ENCODE data around the gene HSD17B7. TPM values are rescaled to one million over a fixed set of nuclear protein-coding genes. Genes with fewer than 3 reads are reported as not detected.

Gene HSD17B7
- total RNA-seq, 3 donors from 2014 or later (not counting 1 experiment from before 2014, with no cell fraction given): 21.0 to 26.0 (median 23.5) TPM

GRCh38 chr1:162856260-162856659 lies 65.8 kb downstream of the HSD17B7 start:
- Histone ChIP-seq H3K4me3 (ENCODE audit: low read length) (no peak overlapping the region), H3K27ac (ENCODE audit: low read length) (no peak overlapping the region), H3K9me3 (ENCODE audit: control insufficient read depth, insufficient read depth, low read length) (no peaks in the 10 kb centered on the region), H3K27me3 (ENCODE audit: control insufficient read depth, insufficient read depth, low read length) (no peaks in the 10 kb centered on the region), H3K4me1 (ENCODE audit: control insufficient read depth, insufficient read depth, low read length) (no peaks in the 10 kb centered on the region), H3K36me3 (ENCODE audit: control insufficient read depth, insufficient read depth, low read length) (no peaks in the 10 kb centered on the region)
- ATAC-seq (no peak), DNase-seq (no peak)
- no peak for TF ChIP-seq CTCF (IDR thresholded peaks at IDR 0.05)
- Mint-ChIP-seq H3K4me3 (no peak overlapping the region), H3K36me3 (no peaks in the 10 kb centered on the region), H3K9me3 (no peaks in the 10 kb centered on the region), H3K27me3 (ENCODE audit: low read depth in 2 of 2) (peaks cover 18 to 26% of the 10 kb centered on the region in 2 donors), H3K4me1 (no peaks in the 10 kb centered on the region), H3K27ac (no peak overlapping the region)
- intact Hi-C loops (cut with micrococcal nuclease): no loop called here
- 100% methylated on average over 1 of the region's 2 CpGs for WGBS (ENCODE audit: insufficient coverage)

GRCh38 chr1:162857850-162858249 lies 67.3 kb downstream of the HSD17B7 start:
- Mint-ChIP-seq H3K4me1 (no peaks in the 10 kb centered on the region), H3K27me3 (ENCODE audit: low read depth in 2 of 2) (peaks cover 22 to 28% of the 10 kb centered on the region in 2 donors), H3K36me3 (no peaks in the 10 kb centered on the region), H3K4me3 (no peak overlapping the region), H3K27ac (no peak overlapping the region), H3K9me3 (no peaks in the 10 kb centered on the region)
- H3K9me3 ChIP-seq (ENCODE audit: control insufficient read depth, insufficient read depth, low read length): no peaks in the 10 kb centered on the region
- no peak for DNase-seq
- H3K27ac ChIP-seq (ENCODE audit: low read length): no peak overlapping the region
- peaks cover 2% of the 10 kb centered on the region for H3K27me3 ChIP-seq (ENCODE audit: control insufficient read depth, insufficient read depth, low read length)
- no peaks in the 10 kb centered on the region for H3K36me3 ChIP-seq (ENCODE audit: control insufficient read depth, insufficient read depth, low read length)
- TF ChIP-seq CTCF (IDR thresholded peaks at IDR 0.05): no peak
- H3K4me1 ChIP-seq (ENCODE audit: control insufficient read depth, insufficient read depth, low read length): no peaks in the 10 kb centered on the region
- no peak overlapping the region for H3K4me3 ChIP-seq (ENCODE audit: low read length)
- ATAC-seq: no peak
- intact Hi-C loops (cut with micrococcal nuclease): no loop called here

GRCh38 chr1:162859191-162859590 lies 68.7 kb downstream of the HSD17B7 start:
- no peak overlapping the region for H3K4me3 Mint-ChIP-seq
- TF ChIP-seq CTCF (IDR thresholded peaks at IDR 0.05): no peak
- H3K27me3 ChIP-seq (ENCODE audit: control insufficient read depth, insufficient read depth, low read length): peaks cover 2% of the 10 kb centered on the region
- H3K4me1 Mint-ChIP-seq: no peaks in the 10 kb centered on the region
- no peaks in the 10 kb centered on the region for H3K36me3 Mint-ChIP-seq
- peaks cover 24 to 40% of the 10 kb centered on the region in 2 donors for H3K27me3 Mint-ChIP-seq (ENCODE audit: low read depth in 2 of 2)
- H3K36me3 ChIP-seq (ENCODE audit: control insufficient read depth, insufficient read depth, low read length): no peaks in the 10 kb centered on the region
- 100% methylated on average over 1 of the region's 1 CpG for WGBS (ENCODE audit: insufficient coverage)
- H3K27ac Mint-ChIP-seq: no peak overlapping the region
- ATAC-seq (no peak), DNase-seq (no peak)
- H3K4me1 ChIP-seq (ENCODE audit: control insufficient read depth, insufficient read depth, low read length): no peaks in the 10 kb centered on the region
- intact Hi-C loops (cut with micrococcal nuclease): no loop called here
- H3K27ac ChIP-seq (ENCODE audit: low read length): no peak overlapping the region
- H3K9me3 ChIP-seq (ENCODE audit: control insufficient read depth, insufficient read depth, low read length): no peaks in the 10 kb centered on the region
- no peak overlapping the region for H3K4me3 ChIP-seq (ENCODE audit: low read length)
- H3K9me3 Mint-ChIP-seq: no peaks in the 10 kb centered on the region

GRCh38 chr1:162861101-162861500 lies 70.6 kb downstream of the HSD17B7 start, which contains the start of gene CCDC190:
CCDC190 (minus strand) TSS chr1:162861175; CDS start chr1:162859646, 1,529 bp downstream.
- no peaks in the 10 kb centered on the region for H3K36me3 ChIP-seq (ENCODE audit: control insufficient read depth, insufficient read depth, low read length)
- no peaks in the 10 kb centered on the region for H3K4me1 Mint-ChIP-seq
- no peak within 1 kb of the TSS for H3K4me3 Mint-ChIP-seq

More at GRCh38 chr1:162861101-162861500, 70.6 kb downstream of the HSD17B7 start, which contains the start of gene CCDC190:
- no peak for TF ChIP-seq CTCF (IDR thresholded peaks at IDR 0.05)
- Histone ChIP-seq H3K9me3 (ENCODE audit: control insufficient read depth, insufficient read depth, low read length) (no peaks in the 10 kb centered on the region), H3K4me3 (ENCODE audit: low read length) (no peak within 1 kb of the TSS), H3K27ac (ENCODE audit: low read length) (no peak within 1 kb of the TSS), H3K27me3 (ENCODE audit: control insufficient read depth, insufficient read depth, low read length) (peaks cover 2% of the 10 kb centered on the region), H3K4me1 (ENCODE audit: control insufficient read depth, insufficient read depth, low read length) (no peaks in the 10 kb centered on the region)
- no peak for ATAC-seq
- no peak within 1 kb of the TSS for H3K27ac Mint-ChIP-seq
- H3K36me3 Mint-ChIP-seq: no peaks in the 10 kb centered on the region
- whole genome bisulfite sequencing (ENCODE audit: insufficient coverage): 78% methylated on average over 4 of the region's 4 CpGs
- H3K27me3 Mint-ChIP-seq (ENCODE audit: low read depth in 2 of 2): peaks cover 25 to 48% of the 10 kb centered on the region in 2 donors
- intact Hi-C loops (cut with micrococcal nuclease): no loop called here
- no peak for DNase-seq
- H3K9me3 Mint-ChIP-seq: no peaks in the 10 kb centered on the region
